WTC11 (cell line): Measurements from ENCODE around the gene TNPO3.

Experiments
- ATF3 ChIP-seq: sonication (generic); formaldehyde crosslinking; conservative IDR thresholded peaks from 2 replicates; pipeline ENCODE4 v1.8.1; 2022; ENCODE audit warnings: mild to moderate bottlenecking, missing genetic modification reagents
- CTCF ChIP-seq: fragments of 200-600 bp; IDR thresholded peaks from 2 replicates; pipeline ENCODE4 v1.8.0; 2022; ENCODE audit warnings: antibody characterized with exemption
- ESRRA ChIP-seq: sonication (generic); formaldehyde crosslinking; IDR thresholded peaks from 2 replicates; pipeline ENCODE4 v1.8.1; 2022; ENCODE audit warnings: mild to moderate bottlenecking, missing genetic modification reagents, borderline replicate concordance
- NFE2L1 ChIP-seq: sonication (generic); formaldehyde crosslinking; IDR thresholded peaks from 2 replicates; pipeline ENCODE4 v1.8.1; 2023; ENCODE audit warnings: missing genetic modification reagents
- NFYB ChIP-seq: sonication (generic); formaldehyde crosslinking; conservative IDR thresholded peaks from 2 replicates; pipeline ENCODE4 v1.8.0; 2022; ENCODE audit warnings: low read depth, missing genetic modification reagents
- SP1 ChIP-seq: sonication (generic); formaldehyde crosslinking; conservative IDR thresholded peaks from 2 replicates; pipeline ENCODE4 v1.8.1; 2022; ENCODE audit warnings: missing genetic modification reagents
- USF2 ChIP-seq: sonication (generic); formaldehyde crosslinking; IDR thresholded peaks from 2 replicates; pipeline ENCODE4 v1.8.1; 2023; ENCODE audit warnings: mild to moderate bottlenecking, missing genetic modification reagents, moderate library complexity
- ZBTB21 ChIP-seq: sonication (generic); formaldehyde crosslinking; IDR thresholded peaks from 2 replicates; pipeline ENCODE4 v1.8.1; 2023; ENCODE audit warnings: mild to moderate bottlenecking, missing genetic modification reagents, borderline replicate concordance
- TF ChIP-seq, protein P1 (sequence below): sonication (generic); formaldehyde crosslinking; IDR thresholded peaks from 2 replicates; pipeline ENCODE4 v1.8.0; 2022; ENCODE audit warnings: missing genetic modification reagents
- TF ChIP-seq, protein P2 (sequence below): sonication (generic); formaldehyde crosslinking; IDR thresholded peaks from 2 replicates; pipeline ENCODE4 v1.8.0; 2022; ENCODE audit warnings: mild to moderate bottlenecking, missing genetic modification reagents

GRCh38 chr7:128908750-128909624 is 145.9 kb downstream of the TNPO3 start:
- TF ChIP-seq CTCF (no peak), ESRRA (CRISPR knock-in tag) (no peak), NFE2L1 (CRISPR knock-in tag) (no peak), ZBTB21 (CRISPR knock-in tag) (no peak), USF2 (CRISPR knock-in tag) (no peak), NFYB (no peak), SP1 (CRISPR knock-in tag) (no peak), ATF3 (CRISPR knock-in tag) (no peak)
- TF ChIP-seq, protein P1, sequence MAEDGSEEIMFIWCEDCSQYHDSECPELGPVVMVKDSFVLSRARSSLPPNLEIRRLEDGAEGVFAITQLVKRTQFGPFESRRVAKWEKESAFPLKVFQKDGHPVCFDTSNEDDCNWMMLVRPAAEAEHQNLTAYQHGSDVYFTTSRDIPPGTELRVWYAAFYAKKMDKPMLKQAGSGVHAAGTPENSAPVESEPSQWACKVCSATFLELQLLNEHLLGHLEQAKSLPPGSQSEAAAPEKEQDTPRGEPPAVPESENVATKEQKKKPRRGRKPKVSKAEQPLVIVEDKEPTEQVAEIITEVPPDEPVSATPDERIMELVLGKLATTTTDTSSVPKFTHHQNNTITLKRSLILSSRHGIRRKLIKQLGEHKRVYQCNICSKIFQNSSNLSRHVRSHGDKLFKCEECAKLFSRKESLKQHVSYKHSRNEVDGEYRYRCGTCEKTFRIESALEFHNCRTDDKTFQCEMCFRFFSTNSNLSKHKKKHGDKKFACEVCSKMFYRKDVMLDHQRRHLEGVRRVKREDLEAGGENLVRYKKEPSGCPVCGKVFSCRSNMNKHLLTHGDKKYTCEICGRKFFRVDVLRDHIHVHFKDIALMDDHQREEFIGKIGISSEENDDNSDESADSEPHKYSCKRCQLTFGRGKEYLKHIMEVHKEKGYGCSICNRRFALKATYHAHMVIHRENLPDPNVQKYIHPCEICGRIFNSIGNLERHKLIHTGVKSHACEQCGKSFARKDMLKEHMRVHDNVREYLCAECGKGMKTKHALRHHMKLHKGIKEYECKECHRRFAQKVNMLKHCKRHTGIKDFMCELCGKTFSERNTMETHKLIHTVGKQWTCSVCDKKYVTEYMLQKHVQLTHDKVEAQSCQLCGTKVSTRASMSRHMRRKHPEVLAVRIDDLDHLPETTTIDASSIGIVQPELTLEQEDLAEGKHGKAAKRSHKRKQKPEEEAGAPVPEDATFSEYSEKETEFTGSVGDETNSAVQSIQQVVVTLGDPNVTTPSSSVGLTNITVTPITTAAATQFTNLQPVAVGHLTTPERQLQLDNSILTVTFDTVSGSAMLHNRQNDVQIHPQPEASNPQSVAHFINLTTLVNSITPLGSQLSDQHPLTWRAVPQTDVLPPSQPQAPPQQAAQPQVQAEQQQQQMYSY (CRISPR knock-in tag) = no peak
- TF ChIP-seq, protein P2, sequence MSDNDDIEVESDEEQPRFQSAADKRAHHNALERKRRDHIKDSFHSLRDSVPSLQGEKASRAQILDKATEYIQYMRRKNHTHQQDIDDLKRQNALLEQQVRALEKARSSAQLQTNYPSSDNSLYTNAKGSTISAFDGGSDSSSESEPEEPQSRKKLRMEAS (CRISPR knock-in tag) = no peak
